Endothelial cell of umbilical vein (primary cell): ENCODE results near the gene ASAP2. TPM values are rescaled to one million over a fixed set of nuclear protein-coding genes. Genes with fewer than 3 reads are reported as not detected.
A peak's percentile ranks its signal among the peaks of the same experiment; 100 is the strongest.

Experiments used
- BruUV-seq: library from RNA; stranded (reverse); fragments of 400-500 nt; replicated peaks from 2 replicates; lab custom pipeline; 2021; lab: Mats Ljungman, UMichigan
- CTCF ChIA-PET: fragments of 300-600, 350-600 bp; sonication (Branson Sonifier 250); formaldehyde crosslinking; loops from one replicate; lab custom pipeline; 2021; ENCODE audit warnings: antibody characterized with exemption, inconsistent platforms; lab: Charles Lee
- POLR2A ChIA-PET: fragments of 300-600, 350-600 bp; sonication (Branson Sonifier 250); formaldehyde crosslinking; loops from one replicate; lab custom pipeline; 2021; ENCODE audit warnings: antibody characterized with exemption, inconsistent platforms; lab: Charles Lee
- DNase-seq: peaks from one replicate; pipeline ENCODE4 v3.0.0-alpha.2; 2011; ENCODE audit warnings: low read depth, low spot score
- FAIRE-seq: peaks from 2 replicates; lab custom pipeline; 2011; peaks lifted over from hg19 to GRCh38; lab: Jason Lieb, UNC
- H2AFZ ChIP-seq: 2 replicates; pipeline ENCODE4 v1.6.0; 2012; ENCODE audit warnings: low read depth, low read length, control low read depth, inconsistent platforms
- H3K27ac ChIP-seq: 2 replicates; pipeline ENCODE4 v1.5.1; 2011; ENCODE audit warnings: low read depth, mild to moderate bottlenecking, control low read depth, low read length, moderate library complexity; ENCODE audit not compliant: insufficient read depth
- H3K27me3 ChIP-seq, 2 experiments: 2 replicates each; pipeline versions ENCODE4 v1.6.0 to v1.6.1; 2011; ENCODE audit warnings: low read length in 2 of 2, mixed read lengths in 1 of 2; ENCODE audit not compliant: control insufficient read depth in 2 of 2, insufficient read depth in 2 of 2
- H3K36me3 ChIP-seq, 2 experiments: 2 replicates in 1 of 2; 3 replicates in 1 of 2; pipeline ENCODE4 v1.5.1; 2011; ENCODE audit warnings: low read length in 2 of 2, mild to moderate bottlenecking in 1 of 2, moderate library complexity in 1 of 2; ENCODE audit not compliant: control insufficient read depth in 2 of 2, insufficient read depth in 2 of 2; ENCODE audit errors: extremely low read depth in 1 of 2
- H3K4me1 ChIP-seq: 3 replicates; pipeline ENCODE4 v1.5.1; 2011; ENCODE audit warnings: mild to moderate bottlenecking, low read length; ENCODE audit not compliant: control insufficient read depth, insufficient read depth; ENCODE audit errors: extremely low read depth
- H3K4me2 ChIP-seq: 2 replicates; pipeline ENCODE4 v1.6.1; 2011; ENCODE audit warnings: low read length, control low read depth, mixed read lengths; ENCODE audit not compliant: insufficient read depth
- H3K4me3 ChIP-seq, 3 experiments: fragments of 200-600 bp in 1 of 3; sonication (generic), shearing (Covaris generic) in 1 of 3; replicated peaks in 1 of 3; 2 replicates each; pipeline ENCODE4 v1.5.1; 2011 to 2016; ENCODE audit warnings: control low read depth in 3 of 3, low read length in 3 of 3, mild to moderate bottlenecking in 2 of 3, inconsistent platforms in 1 of 3, low read depth in 1 of 3, moderate library complexity in 1 of 3; ENCODE audit not compliant: insufficient read depth in 1 of 3
- H3K79me2 ChIP-seq: 2 replicates; pipeline ENCODE4 v1.6.0; 2012; ENCODE audit warnings: low read length, inconsistent platforms; ENCODE audit not compliant: control insufficient read depth, insufficient read depth
- H3K9ac ChIP-seq: replicated peaks from 2 replicates; pipeline ENCODE3; 2011; ENCODE audit warnings: low read length, control low read depth; ENCODE audit not compliant: insufficient read depth; ENCODE audit errors: extremely low read depth
- H3K9me1 ChIP-seq: replicated peaks from 3 replicates; pipeline ENCODE4 v1.6.0; 2011; ENCODE audit warnings: mild to moderate bottlenecking, low read length; ENCODE audit not compliant: control insufficient read depth, insufficient read depth; ENCODE audit errors: extremely low read depth
- H3K9me3 ChIP-seq: replicated peaks from 2 replicates; pipeline ENCODE4 v1.5.1; 2012; ENCODE audit warnings: low read length, inconsistent platforms; ENCODE audit not compliant: control insufficient read depth, insufficient read depth
- H4K20me1 ChIP-seq: replicated peaks from 2 replicates; pipeline ENCODE3; 2011; ENCODE audit warnings: mild to moderate bottlenecking, low read length; ENCODE audit not compliant: control insufficient read depth, insufficient read depth; ENCODE audit errors: extremely low read depth
- EZH2 ChIP-seq: IDR thresholded peaks from 2 replicates; pipeline ENCODE4 v1.6.1; 2012; ENCODE audit warnings: borderline replicate concordance, low read depth, mild to moderate bottlenecking, moderate library complexity, low read length, inconsistent platforms; ENCODE audit not compliant: severe bottlenecking
- FOS ChIP-seq: IDR thresholded peaks from 2 replicates; pipeline ENCODE4 v1.6.1; 2011; ENCODE audit warnings: mild to moderate bottlenecking, low read length, moderate library complexity, borderline replicate concordance; ENCODE audit not compliant: insufficient read depth
- GATA2 ChIP-seq: IDR thresholded peaks from 2 replicates; pipeline ENCODE4 v1.7.0; 2011; ENCODE audit warnings: low read depth, mild to moderate bottlenecking, moderate library complexity, mixed read lengths, low read length; ENCODE audit not compliant: insufficient read length, insufficient read depth
- JUN ChIP-seq: IDR thresholded peaks from 2 replicates; pipeline ENCODE4 v1.6.1; 2011; ENCODE audit warnings: borderline replicate concordance, low read depth; ENCODE audit not compliant: insufficient read length, insufficient read depth
- MYC ChIP-seq: IDR thresholded peaks from one replicate; pipeline ENCODE4 v1.6.1; 2011; ENCODE audit warnings: mild to moderate bottlenecking, low read depth, low read length
- POLR2A ChIP-seq: IDR thresholded peaks from 2 replicates; pipeline ENCODE4 v1.6.1; 2012; ENCODE audit warnings: low read depth, mild to moderate bottlenecking, control low read depth, low read length
- POLR2AphosphoS5 ChIP-seq: IDR thresholded peaks from 2 replicates; pipeline ENCODE4 v1.6.1; 2012; ENCODE audit warnings: low read depth, mild to moderate bottlenecking, control low read depth, low read length, moderate library complexity; ENCODE audit not compliant: insufficient read depth
- dilution Hi-C: fragments of 300-500 bp; cut with MboI; formaldehyde crosslinking; loops from one replicate; pipeline ENCODE4 v1.15.0; 2019; ENCODE audit warnings: low sequenced_read_pairs; ENCODE audit not compliant: extremely low pct_ligation_motif_present
- intact Hi-C: fragments of 100-400 bp; cut with micrococcal nuclease; formaldehyde crosslinking; loops from one replicate; pipeline ENCODE4 v1.10.0; 2022
- polyA plus RNA-seq, 4 experiments: library from polyadenylated mRNA; depleted of rRNA in 3 of 4; stranded (reverse) in 3 of 4; unstranded in 1 of 4; fragments of >200 nt; gene quantifications; 2 replicates each; pipeline versions ENCODE4 v1.2.1 to v1.2.3, GENCODE V29; 2011 to 2012; ENCODE audit warnings: missing spikeins in 1 of 4
- total RNA-seq: library from RNA; stranded (reverse); gene quantifications from 2 replicates; pipeline ENCODE4 v1.2.3, GENCODE V29; 2021
- TF ChIP-seq, protein P1 (sequence below), 2 donors: IDR thresholded peaks; 1 replicate in 1 of 2; 2 replicates in 1 of 2; pipeline ENCODE4 v1.5.1; 2011; ENCODE audit warnings: low read length in 2 of 2, mild to moderate bottlenecking in 2 of 2, moderate library complexity in 2 of 2, control low read depth in 1 of 2, inconsistent platforms in 1 of 2, low read depth in 1 of 2; ENCODE audit not compliant: insufficient read depth in 1 of 2; ENCODE audit errors: extremely low read depth in 1 of 2
- TF ChIP-seq, protein P2 (sequence below): IDR thresholded peaks from 2 replicates; pipeline ENCODE4 v1.6.1; 2011; ENCODE audit not compliant: insufficient read depth, insufficient read length

Gene ASAP2
- total and polyA plus RNA-seq, 2 donors (not counting 3 experiments of a cell fraction or from before 2014, with no cell fraction given) = 31.1 to 79.2 TPM

DNA sequence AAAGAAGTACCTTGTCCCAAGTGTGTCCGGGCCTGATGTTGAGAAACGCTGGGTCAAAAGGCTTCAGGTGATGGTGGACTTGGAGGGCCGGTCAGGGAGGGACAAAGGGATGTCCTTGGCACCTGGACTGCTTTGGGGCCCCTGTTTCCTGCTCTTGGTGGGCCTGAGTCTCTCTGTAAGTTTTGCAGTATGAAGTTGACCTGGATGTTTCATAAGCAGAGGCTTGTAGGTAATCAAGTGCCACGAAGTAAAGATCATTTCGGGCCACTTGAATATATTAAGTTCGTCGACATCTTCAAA, 29.4 kb downstream of the ASAP2 start:
- CTCF ChIA-PET = interaction anchor here (8.3 to 8.5 kb wide), 2 partner anchors 14 to 29 kb away, joined by 59 to 65 read pairs; partner anchors contain the start of gene ASAP2
- no peak for DNase-seq
- H3K79me2 ChIP-seq = peaks cover 86% of the 10 kb centered on the region
- H3K36me3 ChIP-seq = no peaks in the 10 kb centered on the region
- no peak overlapping the region for H2AFZ ChIP-seq
- peaks cover 76% of the 10 kb centered on the region for H3K4me1 ChIP-seq
- H3K27me3 ChIP-seq = no peaks in the 10 kb centered on the region
- H3K9me1 ChIP-seq = no peaks in the 10 kb centered on the region
- H3K27ac ChIP-seq = peak overlapping the region; percentile 98
- BruUV-seq = no TSS peak
- intact Hi-C loops (loop anchor here (5.0 kb wide), 1 partner anchor 186 kb away; the partner anchor contains the start of genes CPSF3 and ITGB1BP1), dilution Hi-C loops (no loop called here)
- TF ChIP-seq FOS (no peak), POLR2A (no peak), MYC (no peak), EZH2 (no peak), POLR2AphosphoS5 (no peak), GATA2 (no peak), JUN (no peak)
- TF ChIP-seq, protein P1, sequence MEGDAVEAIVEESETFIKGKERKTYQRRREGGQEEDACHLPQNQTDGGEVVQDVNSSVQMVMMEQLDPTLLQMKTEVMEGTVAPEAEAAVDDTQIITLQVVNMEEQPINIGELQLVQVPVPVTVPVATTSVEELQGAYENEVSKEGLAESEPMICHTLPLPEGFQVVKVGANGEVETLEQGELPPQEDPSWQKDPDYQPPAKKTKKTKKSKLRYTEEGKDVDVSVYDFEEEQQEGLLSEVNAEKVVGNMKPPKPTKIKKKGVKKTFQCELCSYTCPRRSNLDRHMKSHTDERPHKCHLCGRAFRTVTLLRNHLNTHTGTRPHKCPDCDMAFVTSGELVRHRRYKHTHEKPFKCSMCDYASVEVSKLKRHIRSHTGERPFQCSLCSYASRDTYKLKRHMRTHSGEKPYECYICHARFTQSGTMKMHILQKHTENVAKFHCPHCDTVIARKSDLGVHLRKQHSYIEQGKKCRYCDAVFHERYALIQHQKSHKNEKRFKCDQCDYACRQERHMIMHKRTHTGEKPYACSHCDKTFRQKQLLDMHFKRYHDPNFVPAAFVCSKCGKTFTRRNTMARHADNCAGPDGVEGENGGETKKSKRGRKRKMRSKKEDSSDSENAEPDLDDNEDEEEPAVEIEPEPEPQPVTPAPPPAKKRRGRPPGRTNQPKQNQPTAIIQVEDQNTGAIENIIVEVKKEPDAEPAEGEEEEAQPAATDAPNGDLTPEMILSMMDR (IDR thresholded peaks at IDR 0.05; ENCODE audit: extremely low read depth in 1 of 2, insufficient read depth in 1 of 2, low read depth in 1 of 2, low read length in 2 of 2) = no peak
- TF ChIP-seq, protein P2, sequence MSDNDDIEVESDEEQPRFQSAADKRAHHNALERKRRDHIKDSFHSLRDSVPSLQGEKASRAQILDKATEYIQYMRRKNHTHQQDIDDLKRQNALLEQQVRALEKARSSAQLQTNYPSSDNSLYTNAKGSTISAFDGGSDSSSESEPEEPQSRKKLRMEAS = no peak
- peak overlapping the region; percentile 27 for H3K4me2 ChIP-seq
- H3K9ac ChIP-seq = peak overlapping the region; percentile 67
- no peaks in the 10 kb centered on the region for H4K20me1 ChIP-seq
- no peaks in the 10 kb centered on the region for H3K9me3 ChIP-seq
- POLR2A ChIA-PET = interaction anchor here (1.4 to 1.5 kb wide), 2 partner anchors 14 to 27 kb away, joined by 5 to 6 read pairs; no protein-coding TSS in a partner anchor
- no peak for FAIRE-seq
- H3K4me3 ChIP-seq = no peak overlapping the region
